Transverse colon (tissue), 4 donors: ENCODE data around the gene DNAAF8. TPM values are rescaled to one million over a fixed set of nuclear protein-coding genes. Genes with fewer than 3 reads are reported as not detected.
A peak's percentile ranks its signal among the peaks of the same experiment; 100 is the strongest.

ENCODE experiments used
- DNase-seq: peaks from one replicate; pipeline ENCODE4 v3.0.0-alpha.2; 2019
- H3K27ac ChIP-seq, 4 donors: fragments of 200-600 bp; sonication (generic); 2 replicates each; pipeline ENCODE4 v1.5.1; 2016 to 2018; ENCODE audit warnings: inconsistent platforms in 4 of 4
- H3K27me3 ChIP-seq: fragments of 200-600 bp; sonication (generic); 2 replicates; pipeline ENCODE4 v1.5.1; 2017; ENCODE audit warnings: inconsistent platforms
- H3K36me3 ChIP-seq, 4 donors: fragments of 200-600 bp; sonication (generic); 2 replicates each; pipeline ENCODE4 v1.5.1; 2017 to 2019; ENCODE audit warnings: inconsistent platforms in 4 of 4
- H3K4me1 ChIP-seq, 4 donors: fragments of 200-600 bp; sonication (generic); 2 replicates each; pipeline ENCODE4 v1.5.1; 2017 to 2020; ENCODE audit warnings: inconsistent platforms in 4 of 4
- H3K4me3 ChIP-seq, 4 donors: fragments of 200-600 bp; sonication (generic); 1 replicate in 1 of 4; 2 replicates in 3 of 4; pipeline versions ENCODE4 v1.5.1 to v1.6.1; 2017 to 2019; ENCODE audit warnings: inconsistent platforms in 4 of 4
- H3K9me3 ChIP-seq, 2 donors: fragments of 200-600 bp; sonication (generic); 2 replicates each; pipeline ENCODE4 v1.5.1; 2017 to 2019; ENCODE audit warnings: inconsistent platforms in 2 of 2
- EP300 ChIP-seq: sonication (generic); formaldehyde crosslinking; IDR thresholded peaks from one replicate; pipeline ENCODE4 v1.6.1; 2017; ENCODE audit warnings: antibody characterized with exemption, low read depth
- POLR2A ChIP-seq: fragments of 450-650 bp; IDR thresholded peaks from one replicate; pipeline ENCODE4 v1.6.1; 2016; ENCODE audit warnings: antibody characterized with exemption, mild to moderate bottlenecking, moderate library complexity
- POLR2AphosphoS5 ChIP-seq, 3 donors: sonication (generic); formaldehyde crosslinking; IDR thresholded peaks; one replicate each; pipeline ENCODE4 v1.6.1; 2016; ENCODE audit warnings: antibody characterized with exemption in 3 of 3
- WGBS, 2 donors: methylation state at CpG; one replicate each; pipeline ENCODE4 v1.1.5; 2018; ENCODE audit warnings: low coverage in 1 of 2; 5-methylcytosine and 5-hydroxymethylcytosine counted together
- in situ Hi-C, 4 donors: fragments of 200-750 bp; cut with MboI; loops; one replicate each; pipeline versions ENCODE4 v1.15.0 to v1.15.1; 2017; ENCODE audit warnings: low sequenced_read_pairs in 3 of 4, low pct_ligation_motif_present in 1 of 4, low pct_unique_long_range_greater_than_20kb in 1 of 4
- intact Hi-C: fragments of 100-400 bp; cut with DNase I; formaldehyde crosslinking; loops from one replicate; pipeline ENCODE4 v1.15.1; 2023; ENCODE audit warnings: low total_unique reads
- total RNA-seq, 4 donors: library from RNA; depleted of rRNA; stranded (reverse); fragments of >200 nt; gene quantifications; one replicate each; pipeline ENCODE4 v1.1.0, GENCODE V29; 2016
- TF ChIP-seq, protein P1 (sequence below), 5 experiments: fragments of 200-600 bp in 3 of 5; fragments of 450-650 bp in 2 of 5; sonication (generic) in 3 of 5; IDR thresholded peaks; 1 replicate in 2 of 5; 2 replicates in 3 of 5; pipeline ENCODE4 v1.5.1; 2016 to 2017; ENCODE audit warnings: antibody characterized with exemption in 5 of 5, inconsistent platforms in 3 of 5, mild to moderate bottlenecking in 2 of 5, moderate library complexity in 1 of 5

The DNAAF8 gene
- total RNA-seq, 4 donors from 2014 or later: 0.55 to 2.9 (median 0.60) TPM; not detected in 1

GRCh38 chr16:4693956-4694641, 40.2 kb upstream of the DNAAF8 start:
- intact Hi-C loops (no loop called here), in situ Hi-C loops (no loop called here)
- H3K4me1 ChIP-seq: peaks cover 15 to 25% (median 21%) of the 10 kb centered on the region in 4 donors
- no peaks in the 10 kb centered on the region for H3K9me3 ChIP-seq
- peak overlapping the region; percentile 51 to 91 (median 82) for H3K4me3 ChIP-seq
- no peaks in the 10 kb centered on the region for H3K36me3 ChIP-seq
- TF ChIP-seq POLR2AphosphoS5 (IDR thresholded peaks at IDR 0.05) (no peak), EP300 (no peak), POLR2A (no peak)
- TF ChIP-seq, protein P1, sequence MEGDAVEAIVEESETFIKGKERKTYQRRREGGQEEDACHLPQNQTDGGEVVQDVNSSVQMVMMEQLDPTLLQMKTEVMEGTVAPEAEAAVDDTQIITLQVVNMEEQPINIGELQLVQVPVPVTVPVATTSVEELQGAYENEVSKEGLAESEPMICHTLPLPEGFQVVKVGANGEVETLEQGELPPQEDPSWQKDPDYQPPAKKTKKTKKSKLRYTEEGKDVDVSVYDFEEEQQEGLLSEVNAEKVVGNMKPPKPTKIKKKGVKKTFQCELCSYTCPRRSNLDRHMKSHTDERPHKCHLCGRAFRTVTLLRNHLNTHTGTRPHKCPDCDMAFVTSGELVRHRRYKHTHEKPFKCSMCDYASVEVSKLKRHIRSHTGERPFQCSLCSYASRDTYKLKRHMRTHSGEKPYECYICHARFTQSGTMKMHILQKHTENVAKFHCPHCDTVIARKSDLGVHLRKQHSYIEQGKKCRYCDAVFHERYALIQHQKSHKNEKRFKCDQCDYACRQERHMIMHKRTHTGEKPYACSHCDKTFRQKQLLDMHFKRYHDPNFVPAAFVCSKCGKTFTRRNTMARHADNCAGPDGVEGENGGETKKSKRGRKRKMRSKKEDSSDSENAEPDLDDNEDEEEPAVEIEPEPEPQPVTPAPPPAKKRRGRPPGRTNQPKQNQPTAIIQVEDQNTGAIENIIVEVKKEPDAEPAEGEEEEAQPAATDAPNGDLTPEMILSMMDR (IDR thresholded peaks at IDR 0.05): no peak
- no peaks in the 10 kb centered on the region for H3K27me3 ChIP-seq
- WGBS, 2 donors: 5% methylated on average over 15 of the region's 54 CpGs; no CpG with 5 or more reads in 1 of the 2 donors
- H3K27ac ChIP-seq: peak overlapping the region; percentile 90 to 97 (median 93)
- peak; percentile 56 for DNase-seq

DNA sequence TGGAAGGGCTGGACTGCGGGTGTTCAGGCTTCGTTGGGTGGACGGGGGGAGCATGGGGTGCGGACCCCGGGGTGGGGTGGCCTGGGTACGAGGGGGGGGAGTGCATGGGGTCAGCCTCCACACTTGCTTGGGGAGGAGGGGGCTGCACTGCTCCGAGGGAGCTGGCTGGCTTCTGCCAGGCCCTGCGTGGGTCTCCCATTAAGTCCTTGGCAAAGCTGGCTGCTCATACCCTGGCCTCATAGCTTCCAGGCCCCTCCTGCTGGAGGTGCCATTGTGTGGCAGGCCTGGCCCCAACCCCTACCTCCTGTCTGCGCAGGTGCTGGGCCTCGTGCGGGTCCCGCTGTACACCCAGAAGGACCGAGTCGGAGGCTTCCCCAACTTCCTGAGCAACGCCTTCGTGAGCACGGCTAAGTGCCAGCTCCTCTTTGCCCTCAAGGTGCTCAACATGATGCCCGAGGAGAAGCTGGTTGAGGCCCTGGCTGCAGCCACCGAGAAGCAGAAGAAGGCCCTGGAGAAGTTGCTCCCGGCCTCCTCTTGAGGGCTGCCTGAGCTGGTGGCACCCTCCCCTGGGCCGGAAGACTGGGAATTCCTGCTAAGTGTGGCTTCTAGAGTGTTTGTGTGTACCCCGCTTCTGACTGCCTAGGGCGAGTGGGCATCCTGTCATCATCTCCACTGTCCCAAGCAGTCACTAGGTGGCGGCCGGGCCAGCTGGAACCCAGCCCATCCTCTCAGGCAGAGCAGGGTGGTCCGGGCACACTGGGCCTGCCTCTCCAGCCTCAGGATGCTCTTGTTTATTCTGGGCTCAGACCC, 39.5 kb upstream of the DNAAF8 start:
- WGBS, 2 donors: 54% methylated on average over 22 of the region's 26 CpGs; no CpG with 5 or more reads in 1 of the 2 donors
- no peak for TF ChIP-seq POLR2AphosphoS5 (IDR thresholded peaks at IDR 0.05)
- TF ChIP-seq EP300: no peak
- no peak for TF ChIP-seq POLR2A
- TF ChIP-seq, protein P1 (IDR thresholded peaks at IDR 0.05): no peak
- H3K4me1 ChIP-seq: peaks cover 15 to 25% (median 21%) of the 10 kb centered on the region in 4 donors
- in situ Hi-C loops (no loop called here), intact Hi-C loops (no loop called here)
- H3K27ac ChIP-seq: peak overlapping the region; percentile 90 to 97 (median 93)
- peak overlapping the region; percentile 51 to 91 (median 82) for H3K4me3 ChIP-seq
- H3K9me3 ChIP-seq: no peaks in the 10 kb centered on the region
- H3K36me3 ChIP-seq: no peaks in the 10 kb centered on the region
- H3K27me3 ChIP-seq: no peaks in the 10 kb centered on the region
- no peak for DNase-seq

- Histone ChIP-seq H3K36me3 (no peaks in the 10 kb centered on the region), H3K9me3 (no peaks in the 10 kb centered on the region), H3K4me3 (no peak overlapping the region), H3K4me1 (peaks cover 15 to 25% (median 21%) of the 10 kb centered on the region in 4 donors), H3K27me3 (no peaks in the 10 kb centered on the region), H3K27ac (no peak overlapping the region)
- intact Hi-C loops (no loop called here), in situ Hi-C loops (no loop called here)
- 62% methylated on average over 12 of the region's 12 CpGs; no CpG with 5 or more reads in 1 of the 2 donors for WGBS, 2 donors
- TF ChIP-seq EP300 (no peak), POLR2AphosphoS5 (IDR thresholded peaks at IDR 0.05) (no peak)
- TF ChIP-seq, protein P1 (IDR thresholded peaks at IDR 0.05): no peak
- no peak for DNase-seq
These were observed 38.7 kb upstream of the DNAAF8 start for GRCh38 chr16:4695473-4696171.
